Osteocyte (in vitro differentiated cells): ENCODE measurements around the gene ACTR3. TPM values are rescaled to one million over a fixed set of nuclear protein-coding genes. Genes with fewer than 3 reads are reported as not detected.

Source experiments
- DNase-seq: peaks from one replicate; pipeline ENCODE4 v3.0.0; 2021; ENCODE audit warnings: mixed read lengths; ENCODE audit not compliant: unreplicated experiment; ENCODE audit errors: extremely low spot score
- H3K27ac Mint-ChIP-seq: one replicate; pipeline ENCODE4 v1.8.0; 2021; ENCODE audit warnings: mild to moderate bottlenecking, mixed read lengths; ENCODE audit not compliant: unreplicated experiment
- H3K27me3 Mint-ChIP-seq: one replicate; pipeline ENCODE4 v1.8.0; 2021; ENCODE audit warnings: mixed read lengths; ENCODE audit not compliant: unreplicated experiment
- H3K36me3 Mint-ChIP-seq: one replicate; pipeline ENCODE4 v1.8.0; 2021; ENCODE audit warnings: mixed read lengths; ENCODE audit not compliant: unreplicated experiment
- H3K4me1 Mint-ChIP-seq: one replicate; pipeline ENCODE4 v1.8.0; 2021; ENCODE audit warnings: mixed read lengths; ENCODE audit not compliant: unreplicated experiment
- H3K4me3 Mint-ChIP-seq: one replicate; pipeline ENCODE4 v1.8.0; 2021; ENCODE audit warnings: mild to moderate bottlenecking, moderate library complexity, mixed read lengths; ENCODE audit not compliant: unreplicated experiment
- H3K9me3 Mint-ChIP-seq: one replicate; pipeline ENCODE4 v1.8.0; 2021; ENCODE audit warnings: mixed read lengths; ENCODE audit not compliant: unreplicated experiment
- total RNA-seq: library from RNA; stranded (reverse); gene quantifications from 2 replicates; pipeline ENCODE4 v1.2.1, GENCODE V29; 2021
- TF ChIP-seq, protein P1 (sequence below): fragments of 200-600 bp; sonication (generic); IDR thresholded peaks from 2 replicates; pipeline ENCODE4 v1.5.0; 2021; ENCODE audit warnings: antibody characterized with exemption, mild to moderate bottlenecking, moderate library complexity

ACTR3 gene
- total RNA-seq, 1 donor from 2014 or later, result 255 TPM

DNA sequence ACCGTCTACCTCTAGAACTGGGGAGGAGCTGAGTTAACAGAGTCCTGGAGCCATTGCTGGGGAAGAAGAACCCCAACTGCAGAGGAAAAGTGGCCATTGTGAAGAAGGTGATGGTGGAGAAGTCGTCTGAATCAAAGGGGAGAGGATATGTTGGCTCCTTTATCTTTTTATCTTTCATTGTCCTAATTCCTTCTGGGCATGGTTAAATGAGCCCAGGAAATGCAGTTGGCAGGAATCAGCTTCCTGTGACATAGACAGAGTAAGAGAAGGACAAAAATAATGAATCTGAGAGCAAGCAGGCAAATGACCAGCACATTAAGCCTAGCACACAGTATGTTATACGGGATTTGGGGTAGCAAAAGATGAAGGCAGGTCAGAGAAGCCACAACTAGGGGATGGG is 16.0 kb upstream of the ACTR3 start:
- H3K27ac Mint-ChIP-seq, result no peak overlapping the region
- H3K36me3 Mint-ChIP-seq, result no peaks in the 10 kb centered on the region
- DNase-seq, result no peak
- peaks cover 12% of the 10 kb centered on the region for H3K4me1 Mint-ChIP-seq
- H3K9me3 Mint-ChIP-seq, result no peaks in the 10 kb centered on the region
- TF ChIP-seq, protein P1, sequence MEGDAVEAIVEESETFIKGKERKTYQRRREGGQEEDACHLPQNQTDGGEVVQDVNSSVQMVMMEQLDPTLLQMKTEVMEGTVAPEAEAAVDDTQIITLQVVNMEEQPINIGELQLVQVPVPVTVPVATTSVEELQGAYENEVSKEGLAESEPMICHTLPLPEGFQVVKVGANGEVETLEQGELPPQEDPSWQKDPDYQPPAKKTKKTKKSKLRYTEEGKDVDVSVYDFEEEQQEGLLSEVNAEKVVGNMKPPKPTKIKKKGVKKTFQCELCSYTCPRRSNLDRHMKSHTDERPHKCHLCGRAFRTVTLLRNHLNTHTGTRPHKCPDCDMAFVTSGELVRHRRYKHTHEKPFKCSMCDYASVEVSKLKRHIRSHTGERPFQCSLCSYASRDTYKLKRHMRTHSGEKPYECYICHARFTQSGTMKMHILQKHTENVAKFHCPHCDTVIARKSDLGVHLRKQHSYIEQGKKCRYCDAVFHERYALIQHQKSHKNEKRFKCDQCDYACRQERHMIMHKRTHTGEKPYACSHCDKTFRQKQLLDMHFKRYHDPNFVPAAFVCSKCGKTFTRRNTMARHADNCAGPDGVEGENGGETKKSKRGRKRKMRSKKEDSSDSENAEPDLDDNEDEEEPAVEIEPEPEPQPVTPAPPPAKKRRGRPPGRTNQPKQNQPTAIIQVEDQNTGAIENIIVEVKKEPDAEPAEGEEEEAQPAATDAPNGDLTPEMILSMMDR, result no peak
- H3K4me3 Mint-ChIP-seq, result no peak overlapping the region
- peaks cover 2% of the 10 kb centered on the region for H3K27me3 Mint-ChIP-seq

GRCh38 chr2:113875135-113875534 is 14.8 kb upstream of the ACTR3 start:
- Mint-ChIP-seq H3K4me1 (peaks cover 18% of the 10 kb centered on the region), H3K36me3 (no peaks in the 10 kb centered on the region), H3K27me3 (no peaks in the 10 kb centered on the region), H3K4me3 (no peak overlapping the region), H3K27ac (no peak overlapping the region), H3K9me3 (no peaks in the 10 kb centered on the region)
- DNase-seq, result no peak
- TF ChIP-seq, protein P1, result no peak

DNA sequence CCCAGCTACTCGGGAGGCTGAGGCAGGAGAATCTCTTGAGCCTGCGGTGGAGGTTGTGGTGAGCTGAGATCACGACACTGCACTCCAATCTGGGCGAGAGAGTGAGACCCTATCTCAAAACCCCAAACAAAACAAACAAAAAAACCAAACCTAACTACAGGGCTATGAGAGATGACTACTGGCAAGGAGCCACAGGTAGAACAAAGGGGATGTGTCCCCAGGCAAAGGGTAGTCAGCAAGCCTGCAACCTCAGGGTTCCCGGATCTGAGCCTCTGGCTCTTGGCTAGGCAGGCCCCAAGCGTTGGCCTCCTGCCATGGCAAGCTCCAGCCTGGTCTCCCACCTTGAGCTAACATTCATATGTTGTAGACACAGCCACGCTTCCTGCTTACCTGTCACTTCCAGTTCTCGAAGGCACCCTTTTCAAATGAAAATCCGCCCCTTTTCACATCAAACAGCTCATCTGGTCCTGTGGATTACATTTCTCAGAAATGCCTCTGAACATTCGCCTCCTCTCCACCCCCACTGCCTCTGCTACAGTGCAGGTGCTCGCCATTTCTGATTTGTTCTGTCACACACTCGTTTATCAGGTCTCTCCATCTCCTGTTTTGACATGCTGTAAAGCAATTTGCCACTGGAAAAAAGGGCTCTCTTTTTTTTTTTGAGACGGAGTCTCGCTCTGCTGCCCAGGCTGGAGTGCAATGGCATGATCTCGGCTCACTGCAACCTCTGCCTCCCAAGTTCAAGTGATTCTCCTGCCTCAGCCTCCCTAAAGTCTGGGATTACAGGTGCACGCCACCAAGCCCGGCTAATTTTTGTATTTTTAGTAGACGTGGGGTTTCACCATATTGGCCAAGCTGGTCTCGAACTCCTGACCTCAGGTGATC is 13.1 kb upstream of the ACTR3 start:
- Mint-ChIP-seq H3K4me3 (no peak overlapping the region), H3K4me1 (peaks cover 18% of the 10 kb centered on the region), H3K27me3 (no peaks in the 10 kb centered on the region), H3K9me3 (no peaks in the 10 kb centered on the region), H3K27ac (no peak overlapping the region), H3K36me3 (no peaks in the 10 kb centered on the region)
- DNase-seq, result no peak
- TF ChIP-seq, protein P1, result no peak

- no peaks in the 10 kb centered on the region for H3K9me3 Mint-ChIP-seq
- DNase-seq, result no peak
- TF ChIP-seq, protein P1, result no peak
- H3K4me3 Mint-ChIP-seq, result no peak overlapping the region
- H3K27ac Mint-ChIP-seq, result no peak overlapping the region
- H3K36me3 Mint-ChIP-seq, result peaks cover under 1% of the 10 kb centered on the region
- H3K4me1 Mint-ChIP-seq, result peaks cover 18% of the 10 kb centered on the region
- no peaks in the 10 kb centered on the region for H3K27me3 Mint-ChIP-seq
Measured at GRCh38 chr2:113877711-113878598, 11.9 kb upstream of the ACTR3 start.

DNA sequence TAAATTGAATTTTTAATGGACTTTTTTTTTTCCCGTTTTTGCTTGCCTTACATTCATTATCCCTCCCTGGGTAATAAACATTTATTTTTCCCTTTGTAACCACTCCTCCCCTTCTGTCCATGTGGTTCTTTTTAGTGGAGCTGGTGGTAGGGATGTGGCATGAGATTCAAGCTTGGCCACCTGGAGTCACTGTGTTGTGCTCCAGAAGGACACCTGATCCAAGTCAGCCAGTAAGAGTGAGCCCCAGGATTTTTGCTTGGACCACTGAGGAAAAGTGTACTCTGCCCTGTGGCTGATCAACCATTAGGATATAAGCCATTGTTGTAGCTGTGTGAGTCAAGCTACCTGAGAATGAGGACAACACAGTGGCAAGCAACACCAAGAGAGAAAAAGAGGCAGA is 11.1 kb upstream of the ACTR3 start:
- TF ChIP-seq, protein P1, result no peak
- DNase-seq, result no peak
- H3K36me3 Mint-ChIP-seq, result peaks cover 3% of the 10 kb centered on the region
- no peaks in the 10 kb centered on the region for H3K9me3 Mint-ChIP-seq
- H3K4me1 Mint-ChIP-seq, result peaks cover 18% of the 10 kb centered on the region
- no peaks in the 10 kb centered on the region for H3K27me3 Mint-ChIP-seq
- H3K4me3 Mint-ChIP-seq, result no peak overlapping the region
- no peak overlapping the region for H3K27ac Mint-ChIP-seq
